Thymus (tissue), 11 donors: Measurements from ENCODE around the gene PABPC1L. TPM values are rescaled to one million over a fixed set of nuclear protein-coding genes. Genes with fewer than 3 reads are reported as not detected.

Experiments used
- DNase-seq, 9 donors: peaks; one replicate each; pipeline ENCODE4 v3.0.0-alpha.2; 2013; ENCODE audit warnings: low spot score in 9 of 9, low read depth in 6 of 9, missing footprints in 1 of 9
- H3K27ac ChIP-seq, 2 donors: one replicate each; pipeline ENCODE4 v1.5.1; 2013; ENCODE audit warnings: control low read depth in 1 of 2, low read depth in 1 of 2, low read length in 1 of 2, mild to moderate bottlenecking in 1 of 2, moderate library complexity in 1 of 2
- H3K27me3 ChIP-seq, 2 donors: one replicate each; pipeline ENCODE4 v1.5.1; 2013; ENCODE audit warnings: low read length in 1 of 2; ENCODE audit not compliant: control insufficient read depth in 2 of 2, insufficient read depth in 1 of 2
- H3K36me3 ChIP-seq, 2 donors: one replicate each; pipeline ENCODE4 v1.5.1; 2013; ENCODE audit warnings: low read length in 1 of 2, mild to moderate bottlenecking in 1 of 2, moderate library complexity in 1 of 2; ENCODE audit not compliant: control insufficient read depth in 2 of 2, insufficient read depth in 2 of 2
- H3K4me1 ChIP-seq, 2 donors: one replicate each; pipeline ENCODE4 v1.5.1; 2013; ENCODE audit warnings: low read length in 2 of 2; ENCODE audit not compliant: control insufficient read depth in 2 of 2, insufficient read depth in 2 of 2
- H3K4me3 ChIP-seq, 2 donors: one replicate each; pipeline ENCODE4 v1.5.1; 2013; ENCODE audit warnings: low read length in 2 of 2, control low read depth in 1 of 2, mild to moderate bottlenecking in 1 of 2
- H3K9me3 ChIP-seq, 2 donors: one replicate each; pipeline ENCODE4 v1.5.1; 2013; ENCODE audit warnings: low read length in 1 of 2, mild to moderate bottlenecking in 1 of 2; ENCODE audit not compliant: control insufficient read depth in 2 of 2, insufficient read depth in 1 of 2
- WGBS: extraction: QIAGEN DNeasy Blood & Tissue Kit; methylation state at CpG from one replicate; pipeline ENCODE4 v1.1.7; 2013; 5-methylcytosine and 5-hydroxymethylcytosine counted together
- polyA plus RNA-seq: library from polyadenylated mRNA; stranded (reverse); fragments of 200-250 nt; gene quantifications from one replicate; pipeline ENCODE4 v1.2.3, GENCODE V29; 2013
- total RNA-seq: library from RNA; stranded (reverse); fragments of 120-200 nt; gene quantifications from one replicate; pipeline ENCODE4 v1.2.4, GENCODE V29; 2013
- donor health status: healthy.

Gene PABPC1L
- total and polyA plus RNA-seq, 2 donors: 7.2 to 131 TPM

DNA sequence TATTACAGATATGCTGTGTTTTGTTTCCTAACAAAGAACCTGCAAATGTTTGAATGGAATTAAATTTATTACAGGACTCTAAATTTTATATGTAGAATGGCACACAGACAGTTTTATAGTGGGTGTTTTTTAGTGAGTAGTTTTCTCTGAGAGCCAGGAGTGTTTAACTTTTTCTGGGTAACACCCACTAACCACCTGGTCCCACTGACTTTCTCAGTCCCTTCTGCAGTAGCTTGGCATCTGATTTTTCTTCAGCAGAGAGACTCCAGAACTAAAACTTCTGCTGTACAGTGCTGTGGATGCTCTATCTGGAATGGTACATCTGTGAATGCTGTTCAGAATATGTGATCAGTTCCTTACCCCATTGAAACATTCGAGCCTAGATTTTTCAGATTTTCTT, 18.0 kb upstream of the PABPC1L start:
- DNase-seq: no peak
- H3K9me3 ChIP-seq: no peaks in the 10 kb centered on the region
- H3K36me3 ChIP-seq: peaks cover 4 to 7% of the 10 kb centered on the region in 2 donors
- WGBS: 91% methylated on average over 1 of the region's 1 CpG
- H3K27me3 ChIP-seq: no peaks in the 10 kb centered on the region
- no peak overlapping the region for H3K27ac ChIP-seq
- H3K4me1 ChIP-seq: peaks cover 6 to 11% of the 10 kb centered on the region in 2 donors
- H3K4me3 ChIP-seq: no peak overlapping the region

DNA sequence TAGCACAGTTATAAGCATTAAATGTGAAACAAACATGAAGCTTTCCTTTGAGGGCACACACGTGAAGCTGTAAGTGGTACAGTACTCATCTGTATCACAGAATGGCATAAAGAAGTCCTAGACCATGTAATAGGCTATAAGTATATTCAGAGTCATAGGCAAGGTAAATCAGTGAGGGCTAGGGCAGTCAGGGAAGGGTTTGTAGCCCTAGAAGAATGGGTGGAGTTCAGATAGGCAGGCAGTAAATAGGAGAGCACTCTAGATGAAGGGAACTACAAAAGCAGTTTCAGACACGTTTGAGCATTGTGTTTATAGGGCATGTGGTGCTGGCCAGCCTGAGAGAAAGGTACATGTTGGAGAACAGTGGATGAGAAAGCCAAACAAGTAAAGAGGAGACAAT, 14.9 kb upstream of the PABPC1L start:
- no peak overlapping the region for H3K4me3 ChIP-seq
- peaks cover 2 to 7% of the 10 kb centered on the region in 2 donors for H3K36me3 ChIP-seq
- no peaks in the 10 kb centered on the region for H3K9me3 ChIP-seq
- peaks cover 0 to 4% of the 10 kb centered on the region in 2 donors for H3K4me1 ChIP-seq
- 89% methylated on average over 2 of the region's 2 CpGs for WGBS
- DNase-seq: no peak
- no peaks in the 10 kb centered on the region for H3K27me3 ChIP-seq
- H3K27ac ChIP-seq: no peak overlapping the region

DNA sequence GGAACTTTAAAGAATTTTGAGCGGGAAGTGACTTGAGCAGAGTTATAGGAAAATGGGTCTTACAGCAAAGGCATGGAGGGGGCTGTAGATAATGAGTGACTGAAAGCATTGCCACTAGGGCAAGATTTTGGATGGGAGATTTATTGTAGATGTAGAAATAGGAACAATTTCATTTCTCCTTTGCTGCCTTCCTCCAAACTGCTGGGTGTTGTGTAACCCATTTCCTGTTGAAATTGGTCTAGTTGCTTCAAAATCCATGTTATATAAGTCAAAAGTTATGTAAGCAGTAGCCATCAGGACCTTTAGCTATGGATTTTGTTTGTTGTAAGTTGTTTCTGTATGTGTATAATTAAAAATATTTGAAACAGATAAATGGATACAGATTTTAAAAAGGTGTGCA, 13.3 kb upstream of the PABPC1L start:
- peaks cover 0 to 4% of the 10 kb centered on the region in 2 donors for H3K4me1 ChIP-seq
- no peak for DNase-seq
- no peaks in the 10 kb centered on the region for H3K27me3 ChIP-seq
- H3K4me3 ChIP-seq: no peak overlapping the region
- no peaks in the 10 kb centered on the region for H3K9me3 ChIP-seq
- WGBS: 73% methylated on average over 1 of the region's 1 CpG
- no peak overlapping the region for H3K27ac ChIP-seq
- H3K36me3 ChIP-seq: peaks cover 3 to 9% of the 10 kb centered on the region in 2 donors

DNA sequence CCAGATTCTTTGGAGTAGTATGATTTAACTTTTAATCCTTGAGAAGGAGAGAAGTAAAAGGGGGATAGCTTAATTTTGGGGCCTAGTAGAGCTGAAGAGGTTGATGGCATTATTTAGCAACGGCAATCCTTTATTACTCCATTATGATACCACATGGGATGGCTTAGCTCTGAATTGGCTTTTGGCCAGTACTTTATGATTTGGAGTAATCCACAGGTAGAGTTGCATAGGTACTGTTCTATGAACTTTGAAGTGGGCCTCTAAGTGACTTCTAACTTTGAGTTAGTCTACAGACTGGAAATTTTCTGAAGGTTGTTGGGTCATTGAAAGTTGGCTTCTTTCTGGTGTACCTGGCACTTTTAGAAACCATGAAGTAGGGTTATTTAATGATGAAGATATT, 12.7 kb upstream of the PABPC1L start:
- H3K36me3 ChIP-seq: peaks cover 6 to 14% of the 10 kb centered on the region in 2 donors
- DNase-seq: no peak
- no peak overlapping the region for H3K27ac ChIP-seq
- no peaks in the 10 kb centered on the region for H3K9me3 ChIP-seq
- no peak overlapping the region for H3K4me3 ChIP-seq
- H3K27me3 ChIP-seq: no peaks in the 10 kb centered on the region
- peaks cover 0 to 4% of the 10 kb centered on the region in 2 donors for H3K4me1 ChIP-seq
- 96% methylated on average over 1 of the region's 1 CpG for WGBS

DNA sequence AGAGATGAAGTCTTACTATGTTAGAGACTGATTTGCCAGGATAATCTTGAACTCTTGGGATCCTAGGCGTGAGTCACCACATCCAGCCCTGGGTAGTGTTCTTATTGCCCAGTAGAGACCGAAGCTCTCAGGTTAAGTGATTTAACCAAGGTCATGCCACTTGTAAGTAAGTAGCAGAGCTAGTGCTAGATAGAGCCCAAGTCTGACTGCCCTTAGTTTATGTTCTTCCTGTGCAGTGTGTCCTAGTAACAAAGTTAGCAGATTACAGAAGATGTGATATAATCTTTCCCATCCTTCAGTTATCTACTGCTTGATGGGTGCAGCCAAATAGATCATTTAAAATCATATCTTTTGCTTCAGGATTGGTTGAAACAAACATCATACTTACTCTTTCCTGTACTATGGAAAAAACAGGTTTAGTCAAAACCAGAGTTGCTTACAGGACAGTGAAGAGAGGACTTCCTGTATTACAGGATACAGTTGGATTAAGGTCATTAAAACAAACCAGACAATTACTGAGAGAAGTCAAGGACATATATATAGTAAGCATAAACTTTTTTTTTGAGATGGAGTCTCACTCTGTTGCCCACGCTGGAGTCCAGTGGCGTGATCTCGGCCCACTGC, 9.5 kb upstream of the PABPC1L start:
- H3K36me3 ChIP-seq: peaks cover 19 to 44% of the 10 kb centered on the region in 2 donors
- DNase-seq: no peak
- H3K27me3 ChIP-seq: no peaks in the 10 kb centered on the region

DNA sequence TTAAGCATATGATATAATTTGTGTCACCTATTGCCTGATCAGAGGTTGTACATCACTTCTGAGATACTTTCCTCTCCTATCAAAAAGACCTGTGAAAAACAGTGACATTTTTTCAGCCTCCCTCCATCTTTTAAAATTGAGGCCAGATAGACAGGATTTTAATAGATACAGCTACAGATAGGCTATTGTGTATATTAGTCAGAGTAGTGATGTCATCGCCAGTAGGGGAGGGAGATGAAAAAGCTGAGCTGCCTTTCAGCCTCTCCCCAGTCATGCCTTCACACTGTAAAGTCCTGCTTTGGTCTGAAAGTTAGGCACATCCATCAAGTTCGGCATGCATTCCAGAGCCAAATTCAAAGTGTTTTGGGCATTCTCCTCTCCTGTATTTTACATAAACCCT, 7.9 kb upstream of the PABPC1L start:
- no peaks in the 10 kb centered on the region for H3K4me1 ChIP-seq
- peaks cover 23 to 60% of the 10 kb centered on the region in 2 donors for H3K36me3 ChIP-seq
- no peaks in the 10 kb centered on the region for H3K9me3 ChIP-seq
- DNase-seq: no peak
- no peak overlapping the region for H3K27ac ChIP-seq
- H3K27me3 ChIP-seq: no peaks in the 10 kb centered on the region
- WGBS: 97% methylated on average over 2 of the region's 2 CpGs
- H3K4me3 ChIP-seq: no peak overlapping the region

More for the DNA sequence above, 9.5 kb upstream of the PABPC1L start:
- Histone ChIP-seq H3K9me3 (no peaks in the 10 kb centered on the region), H3K27ac (no peak overlapping the region), H3K4me3 (no peak overlapping the region), H3K4me1 (no peaks in the 10 kb centered on the region)
- WGBS: 88% methylated on average over 5 of the region's 5 CpGs

DNA sequence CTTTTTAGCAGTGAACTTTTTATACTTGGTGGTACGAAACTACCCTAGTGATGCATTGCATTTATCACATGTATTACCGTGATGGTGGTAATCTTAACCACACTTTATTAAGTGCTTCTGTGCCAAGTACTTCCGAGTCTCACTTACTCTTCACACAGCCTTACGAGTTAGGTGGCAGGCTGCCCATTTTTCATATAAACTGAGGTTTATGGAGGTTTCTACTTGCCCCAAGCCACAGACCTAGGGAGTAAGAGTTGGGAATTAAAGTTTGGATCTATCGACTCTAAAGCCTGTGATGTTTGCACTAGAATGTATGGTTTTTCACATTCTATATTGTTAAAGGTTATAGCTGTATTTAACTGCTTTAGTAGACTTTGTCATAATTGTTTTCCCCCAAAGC, 5.5 kb upstream of the PABPC1L start:
- no peak overlapping the region for H3K4me3 ChIP-seq
- H3K36me3 ChIP-seq: peaks cover 26 to 69% of the 10 kb centered on the region in 2 donors
- no peaks in the 10 kb centered on the region for H3K9me3 ChIP-seq
- 95% methylated on average over 5 of the region's 5 CpGs for WGBS
- H3K27me3 ChIP-seq: no peaks in the 10 kb centered on the region
- H3K4me1 ChIP-seq: peaks cover 2 to 3% of the 10 kb centered on the region in 2 donors
- DNase-seq: no peak
- H3K27ac ChIP-seq: no peak overlapping the region

DNA sequence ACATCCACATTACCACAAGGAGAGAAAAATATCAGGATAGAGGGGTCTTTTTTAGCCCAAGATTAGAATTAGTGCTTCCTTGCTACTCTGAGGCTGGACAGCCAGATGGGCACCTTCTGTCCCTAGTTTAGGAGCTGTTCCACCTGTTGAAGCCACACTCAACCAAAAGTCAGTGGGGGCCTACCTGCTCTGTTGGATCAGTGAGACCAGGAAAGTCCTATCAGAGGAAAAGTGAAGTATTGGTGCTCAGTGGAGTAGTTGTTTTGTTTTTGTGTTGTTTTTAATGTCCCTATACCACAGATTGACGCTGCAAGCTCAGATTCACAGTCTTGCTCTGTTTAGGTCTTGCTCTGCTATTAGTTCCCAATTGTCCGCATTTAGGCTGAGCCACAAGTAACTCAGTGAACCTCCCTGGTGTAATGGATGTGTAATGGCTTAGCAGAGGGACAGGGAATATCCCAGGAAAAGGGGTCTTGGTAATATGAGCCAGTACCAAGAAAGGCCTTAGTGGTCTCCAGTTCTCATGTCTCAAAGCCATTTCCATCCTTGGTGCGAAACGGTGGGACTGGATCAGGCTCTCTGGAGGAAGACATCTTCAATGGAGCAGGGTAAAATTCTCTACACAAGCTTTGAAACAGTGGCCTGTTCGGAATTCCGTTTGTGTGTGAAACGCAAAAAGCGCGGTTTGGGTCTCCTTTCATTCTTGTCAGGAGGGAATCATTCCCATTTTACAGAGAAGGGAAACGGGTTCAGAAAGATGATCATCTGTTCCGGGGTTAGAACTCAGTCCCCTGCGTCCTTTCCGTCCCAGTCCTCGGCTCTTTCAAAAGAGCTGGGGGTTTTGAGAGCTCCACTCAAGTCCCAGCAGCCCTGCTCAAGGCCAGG, 631 bp upstream of the PABPC1L start:
- H3K9me3 ChIP-seq: no peaks in the 10 kb centered on the region
- H3K36me3 ChIP-seq: peaks cover 18 to 45% of the 10 kb centered on the region in 2 donors
- no peaks in the 10 kb centered on the region for H3K27me3 ChIP-seq
- WGBS: 35% methylated on average over 14 of the region's 14 CpGs
- peaks cover 12% of the 10 kb centered on the region in 2 donors for H3K4me1 ChIP-seq
- DNase-seq: no peak
- H3K27ac ChIP-seq: no peak overlapping the region
- peak overlapping the region; percentile 67 to 85 for H3K4me3 ChIP-seq

DNA sequence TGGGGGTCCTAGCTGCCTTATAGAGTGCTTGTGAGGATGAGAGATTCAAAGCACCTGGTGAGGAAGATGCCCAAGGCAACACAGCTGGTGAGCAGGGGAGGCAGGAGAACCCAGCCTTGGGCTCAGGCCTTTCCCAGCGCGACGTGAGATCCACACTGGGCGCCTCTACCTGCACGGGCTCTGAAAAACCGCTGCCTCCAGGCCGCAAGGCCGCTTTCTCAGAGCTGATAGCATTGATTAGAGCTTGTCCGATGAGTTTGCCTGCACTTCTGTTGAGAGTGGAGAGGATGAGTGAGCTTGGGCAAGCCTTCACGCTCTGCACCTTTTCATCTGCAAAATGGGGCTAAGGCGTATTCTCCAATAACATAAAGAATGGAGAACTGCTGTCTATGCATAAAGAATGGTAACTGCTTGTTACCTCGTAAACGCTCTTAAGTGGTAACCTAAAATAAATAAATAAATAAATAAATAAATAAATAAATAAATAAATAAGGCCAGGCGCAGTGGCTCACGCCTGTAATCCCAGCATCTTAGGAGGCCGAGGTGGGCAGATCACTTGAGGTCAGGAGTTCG, 916 bp downstream of the PABPC1L start:
- peak in 1 of 9 donors; percentile 11 for DNase-seq
- H3K27ac ChIP-seq: no peak overlapping the region
- H3K27me3 ChIP-seq: no peaks in the 10 kb centered on the region
- peaks cover 12% of the 10 kb centered on the region in 2 donors for H3K4me1 ChIP-seq
- H3K9me3 ChIP-seq: no peaks in the 10 kb centered on the region
- peak overlapping the region in 1 of 2 donors; percentile 85 for H3K4me3 ChIP-seq
- 92% methylated on average over 17 of the region's 17 CpGs for whole genome bisulfite sequencing
- peaks cover 13 to 30% of the 10 kb centered on the region in 2 donors for H3K36me3 ChIP-seq
